Muscle of leg (tissue), 11 donors: Measurements from ENCODE around the gene PPP1R13B. TPM values are rescaled to one million over a fixed set of nuclear protein-coding genes. Genes with fewer than 3 reads are reported as not detected.
A peak's percentile ranks its signal among the peaks of the same experiment; 100 is the strongest.
"Not testable (repeated sequence)": the region's sequence is repeated elsewhere in the genome, so short reads cannot be mapped to it uniquely, and the experiment has no call there.

Experiments used
- DNase-seq: peaks from one replicate; pipeline ENCODE4 v3.0.0; 2013
- H3K27ac ChIP-seq: one replicate; pipeline ENCODE4 v1.5.1; 2013; ENCODE audit warnings: mild to moderate bottlenecking, low read length, control low read depth
- H3K27me3 ChIP-seq: one replicate; pipeline ENCODE4 v1.6.1; 2013; ENCODE audit warnings: low read length; ENCODE audit not compliant: control insufficient read depth, insufficient read depth
- H3K36me3 ChIP-seq: one replicate; pipeline ENCODE4 v1.6.1; 2013; ENCODE audit warnings: low read length; ENCODE audit not compliant: control insufficient read depth, insufficient read depth
- H3K4me1 ChIP-seq: one replicate; pipeline ENCODE4 v1.6.1; 2013; ENCODE audit warnings: low read length; ENCODE audit not compliant: control insufficient read depth, insufficient read depth
- H3K4me3 ChIP-seq: one replicate; pipeline ENCODE4 v1.5.1; 2013; ENCODE audit warnings: low read length, control low read depth
- H3K9me3 ChIP-seq: replicated peaks from 2 replicates; pipeline ENCODE4 v1.6.1; 2013; ENCODE audit warnings: low read depth, low read length; ENCODE audit not compliant: control insufficient read depth
- WGBS: methylation state at CpG from one replicate; pipeline ENCODE4 v1.1.5; 2013; ENCODE audit warnings: missing lambda C conversion rate; ENCODE audit not compliant: insufficient coverage; 5-methylcytosine and 5-hydroxymethylcytosine counted together
- polyA plus RNA-seq, 8 donors: library from polyadenylated mRNA; unstranded; fragments of 120-200 nt; gene quantifications; one replicate each; pipeline versions ENCODE4 v1.2.1 to v1.2.3, GENCODE V29; 2013; ENCODE audit warnings: inconsistent platforms in 1 of 8, low replicate concordance in 1 of 8; ENCODE audit not compliant: insufficient read length in 8 of 8, insufficient read depth in 1 of 8
- total RNA-seq: library from RNA; stranded (reverse); fragments of 120-200 nt; gene quantifications from one replicate; pipeline ENCODE4 v1.2.4, GENCODE V29; 2013

Gene PPP1R13B
- total and polyA plus RNA-seq, 9 donors = 6.2 to 13.6 (median 9.1) TPM

DNA sequence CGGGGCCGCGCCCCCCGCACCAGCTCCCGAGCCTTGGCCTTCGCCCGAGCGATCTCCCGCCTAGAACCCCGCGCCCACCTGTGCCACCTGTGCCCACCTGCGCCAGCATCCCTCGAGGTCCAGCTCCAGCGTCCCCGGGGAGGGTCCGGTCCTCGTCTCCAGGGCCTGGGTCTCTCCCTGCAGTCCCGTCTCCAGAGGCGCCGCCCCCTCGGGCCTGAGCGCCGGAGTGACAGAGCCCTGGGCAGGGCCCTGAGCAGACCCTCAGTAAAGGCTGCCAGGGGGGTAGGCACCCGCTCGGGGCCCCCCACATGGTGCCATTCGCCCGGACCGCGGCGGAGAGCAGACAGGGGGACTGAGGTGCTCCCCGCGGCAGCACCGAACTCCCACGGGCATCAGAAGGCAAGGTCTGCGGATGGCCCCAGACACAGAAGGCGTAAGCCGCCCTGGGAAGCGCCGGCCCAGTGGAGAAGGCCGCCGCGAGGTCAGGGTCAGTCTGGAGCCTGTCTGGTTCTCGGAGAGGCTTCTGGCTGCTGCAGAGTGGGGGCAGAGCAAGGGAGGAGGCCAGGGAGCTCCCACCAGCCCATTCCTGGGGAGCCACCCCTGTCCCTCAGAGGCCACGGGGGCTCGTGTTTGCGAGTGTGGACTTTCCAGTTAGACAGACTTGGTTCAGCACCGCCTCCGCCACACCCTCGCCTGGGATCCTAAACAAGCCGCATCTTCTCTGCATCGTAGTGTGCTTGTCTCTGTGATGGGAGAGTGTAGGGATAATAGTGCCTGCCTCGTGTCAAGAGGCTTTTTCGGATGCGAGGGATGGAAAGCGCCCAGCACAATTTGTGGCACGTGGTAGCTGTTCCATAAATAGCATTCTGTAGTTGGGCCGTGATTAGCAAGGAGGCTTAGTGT is 1.1 kb upstream of the PPP1R13B start:
- Histone ChIP-seq H3K27me3 (peaks cover 17% of the 10 kb centered on the region), H3K4me1 (peaks cover 12% of the 10 kb centered on the region)

DNA sequence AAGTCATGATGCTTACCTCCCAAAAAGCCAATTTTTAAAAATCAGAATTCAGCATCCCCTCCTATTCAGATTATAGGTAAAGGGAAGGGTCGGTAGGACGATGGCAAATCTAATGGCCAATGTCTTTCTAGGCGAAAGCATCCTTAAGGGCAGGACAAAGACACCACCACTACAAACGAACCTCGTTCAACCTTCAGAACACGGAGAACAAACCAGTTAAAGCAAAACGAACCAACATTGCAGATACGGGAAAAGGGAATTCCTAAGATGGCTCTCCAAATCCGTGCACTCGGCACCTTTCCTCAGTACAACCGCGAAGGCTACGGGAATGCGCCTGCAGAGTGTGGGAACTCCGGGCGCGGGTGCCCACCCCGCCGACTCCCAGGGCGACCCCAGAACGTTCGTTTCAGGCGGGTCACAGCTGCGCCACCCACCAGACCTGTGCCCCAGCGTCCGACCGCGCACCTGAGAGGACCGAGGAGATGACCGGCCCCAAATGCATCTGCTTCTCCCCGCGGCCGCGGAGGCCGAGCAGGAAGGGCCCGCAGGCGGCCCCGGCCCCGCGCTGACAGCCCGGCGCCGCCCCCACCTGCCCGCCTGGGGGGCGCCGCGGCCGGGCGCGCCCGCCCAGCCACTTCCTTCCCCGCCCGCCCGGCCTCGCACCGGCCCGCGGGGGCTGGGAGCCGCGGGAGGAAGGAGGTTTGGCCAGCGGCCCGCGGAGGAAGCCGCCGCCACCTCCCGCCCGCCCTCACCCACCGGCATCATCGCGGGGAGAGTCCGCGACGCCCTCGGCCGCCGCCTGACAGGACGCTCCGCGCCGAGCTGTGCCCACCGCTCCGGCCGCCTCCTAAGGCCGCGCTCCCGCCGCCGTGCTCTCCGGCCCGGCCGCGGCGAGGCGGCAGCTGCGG is 578 bp downstream of the PPP1R13B start:
- 0% methylated on average over 80 of the region's 95 CpGs for WGBS
- Histone ChIP-seq H3K36me3 (no peaks in the 10 kb centered on the region), H3K27me3 (peaks cover 17% of the 10 kb centered on the region), H3K27ac (peak overlapping the region; percentile 7), H3K4me1 (peaks cover 12% of the 10 kb centered on the region), H3K9me3 (no peaks in the 10 kb centered on the region), H3K4me3 (peak overlapping the region; percentile 51)
- DNase-seq = peak; percentile 43

More for the DNA sequence above, 1.1 kb upstream of the PPP1R13B start:
- Histone ChIP-seq H3K4me3 (peak overlapping the region; percentile 35), H3K9me3 (no peaks in the 10 kb centered on the region), H3K27ac (no peak overlapping the region), H3K36me3 (no peaks in the 10 kb centered on the region)
- WGBS = 8% methylated on average over 48 of the region's 57 CpGs
- DNase-seq = no peak

DNA sequence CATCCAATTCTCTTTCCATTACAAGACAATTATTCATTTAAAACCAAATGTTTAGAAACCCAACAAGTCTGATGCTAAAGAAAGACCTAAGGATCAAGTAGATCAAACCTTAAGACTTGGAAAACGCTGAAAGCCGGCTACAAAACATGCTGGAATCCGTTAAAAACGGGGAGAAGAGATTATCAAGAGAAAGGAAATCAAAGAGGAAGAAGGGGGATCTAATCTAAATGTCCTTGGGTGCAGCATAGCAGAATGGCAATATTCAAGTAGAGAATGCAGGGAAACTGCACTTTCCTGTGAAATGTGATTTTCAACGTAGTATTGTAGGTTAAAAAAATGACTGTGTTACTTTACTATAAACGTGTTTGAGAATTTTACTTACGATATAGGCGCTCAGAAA is 1.3 kb downstream of the PPP1R13B start:
- H3K36me3 ChIP-seq = no peaks in the 10 kb centered on the region
- peak overlapping the region; percentile 51 for H3K4me3 ChIP-seq
- DNase-seq = no peak
- H3K9me3 ChIP-seq = no peaks in the 10 kb centered on the region
- peaks cover 12% of the 10 kb centered on the region for H3K4me1 ChIP-seq
- 54% methylated on average over 4 of the region's 8 CpGs for WGBS
- no peak overlapping the region for H3K27ac ChIP-seq
- H3K27me3 ChIP-seq = peaks cover 17% of the 10 kb centered on the region

DNA sequence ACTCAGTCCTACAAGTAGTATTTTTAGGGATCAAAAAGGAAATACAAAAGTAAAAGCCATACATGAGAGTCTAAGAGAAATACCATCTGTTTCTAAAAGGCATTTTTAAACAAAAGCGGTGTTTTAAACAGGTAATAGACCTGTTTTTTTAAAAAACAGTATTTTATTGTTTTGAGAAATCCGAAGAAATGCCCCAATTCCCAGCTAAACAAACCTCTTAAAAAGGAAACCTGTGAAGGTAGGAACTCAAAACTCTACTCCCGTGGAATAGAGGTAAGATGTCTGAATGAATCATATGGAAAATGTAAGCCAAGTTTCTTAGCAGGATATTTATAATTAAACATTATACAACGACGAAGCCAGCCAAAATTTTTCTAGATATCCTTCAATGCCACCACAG is 2.0 kb downstream of the PPP1R13B start:
- H3K27me3 ChIP-seq = peaks cover 14% of the 10 kb centered on the region

GRCh38 chr14:103841265-103841664 is 6.1 kb downstream of the PPP1R13B start:
- not testable (repeated sequence) for DNase-seq, H3K27me3 ChIP-seq, H3K9me3 ChIP-seq, H3K4me1 ChIP-seq, H3K4me3 ChIP-seq, H3K27ac ChIP-seq, H3K36me3 ChIP-seq
- WGBS = 100% methylated on average over 3 of the region's 12 CpGs

More for the DNA sequence above, 2.0 kb downstream of the PPP1R13B start:
- Histone ChIP-seq H3K36me3 (no peaks in the 10 kb centered on the region), H3K4me3 (no peak overlapping the region), H3K27ac (no peak overlapping the region), H3K4me1 (peaks cover 12% of the 10 kb centered on the region), H3K9me3 (no peaks in the 10 kb centered on the region)
- no CpG with 5 or more reads among the region's 5 CpGs for WGBS
- no peak for DNase-seq

GRCh38 chr14:103840014-103840413 is 7.4 kb downstream of the PPP1R13B start:
- Histone ChIP-seq H3K9me3 (no peaks in the 10 kb centered on the region), H3K4me1 (no peaks in the 10 kb centered on the region), H3K27me3 (peaks cover 6% of the 10 kb centered on the region), H3K36me3 (no peaks in the 10 kb centered on the region), H3K4me3 (no peak overlapping the region), H3K27ac (no peak overlapping the region)
- no peak for DNase-seq
- no CpG with 5 or more reads among the region's 2 CpGs for WGBS

DNA sequence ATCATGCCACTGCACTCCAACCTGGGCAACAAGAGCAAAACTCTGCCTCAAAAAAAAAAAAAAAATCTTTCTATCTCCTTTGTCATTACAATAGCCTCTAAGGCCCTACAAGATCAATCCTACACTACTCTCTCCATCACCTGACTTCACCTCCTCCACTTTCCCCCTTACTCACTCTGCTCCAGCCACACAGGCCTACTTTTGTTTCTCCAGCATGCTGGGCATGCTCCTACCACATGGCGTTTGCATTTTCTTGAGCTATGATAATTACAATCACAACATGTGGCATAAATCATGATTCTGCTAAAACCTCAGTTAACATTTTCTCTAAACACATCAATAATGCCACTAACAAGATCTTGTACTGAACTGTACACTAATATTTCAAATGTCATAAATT is 7.8 kb downstream of the PPP1R13B start:
- Histone ChIP-seq H3K27me3 (peaks cover 4% of the 10 kb centered on the region), H3K4me3 (no peak overlapping the region), H3K9me3 (no peaks in the 10 kb centered on the region), H3K36me3 (no peaks in the 10 kb centered on the region), H3K4me1 (no peaks in the 10 kb centered on the region), H3K27ac (no peak overlapping the region)
- WGBS = 80% methylated on average over 1 of the region's 1 CpG
- DNase-seq = no peak

DNA sequence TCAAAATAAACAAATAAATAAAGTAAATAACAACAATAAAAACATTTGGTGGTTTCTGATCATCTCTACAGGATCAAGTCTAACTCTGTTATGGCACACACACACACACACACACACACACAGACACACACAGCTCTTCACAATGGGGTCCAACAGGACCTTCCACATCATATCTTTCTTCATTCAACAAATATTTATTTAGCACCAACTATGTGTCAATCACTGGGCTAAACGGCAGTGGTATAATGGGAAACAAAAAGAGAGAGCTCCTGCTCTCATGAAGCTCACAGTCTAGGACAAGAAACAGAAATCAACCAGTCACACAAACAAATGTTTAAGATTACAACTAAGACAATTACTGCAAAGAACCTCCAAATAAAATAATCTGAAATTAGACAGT is 9.3 kb downstream of the PPP1R13B start:
- Histone ChIP-seq H3K36me3 (no peaks in the 10 kb centered on the region), H3K4me3 (no peak overlapping the region), H3K27me3 (no peaks in the 10 kb centered on the region), H3K4me1 (no peaks in the 10 kb centered on the region), H3K9me3 (no peaks in the 10 kb centered on the region), H3K27ac (no peak overlapping the region)
- no peak for DNase-seq
- no CpG with 5 or more reads among the region's 1 CpG for WGBS

DNA sequence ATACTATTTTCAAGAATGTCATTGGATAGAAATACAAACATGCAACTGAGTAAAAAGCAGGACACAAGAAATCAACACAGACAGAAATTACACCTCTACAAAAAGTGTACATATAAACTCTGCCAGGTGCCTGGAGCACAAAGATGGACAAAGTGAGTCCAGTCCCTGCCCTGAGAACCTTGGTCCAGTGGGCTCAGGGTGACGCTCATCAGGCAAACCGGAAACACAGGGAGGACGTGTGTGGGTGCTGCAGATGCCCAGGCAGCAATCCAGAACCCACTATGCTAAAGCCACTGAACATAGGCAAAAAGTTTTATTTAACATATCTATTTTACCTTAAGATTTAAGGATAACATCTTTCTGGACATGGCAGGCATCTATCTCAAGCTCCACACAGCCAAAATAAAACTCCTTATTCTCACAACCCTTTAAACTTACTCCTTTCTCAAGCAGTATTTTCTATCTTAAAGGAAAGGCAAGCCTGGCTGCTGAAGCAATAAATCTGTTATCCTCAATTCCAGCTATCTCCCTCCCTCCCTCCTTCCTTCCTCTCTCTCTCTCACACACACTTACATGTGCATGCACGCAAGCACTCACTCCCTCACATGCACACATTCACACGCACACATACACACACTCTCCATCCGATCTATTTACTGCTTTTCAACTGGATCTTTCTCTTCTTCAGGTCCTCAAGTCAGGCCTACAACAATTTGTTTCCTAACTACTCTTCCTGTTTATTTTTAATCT is 10.2 kb downstream of the PPP1R13B start:
- Histone ChIP-seq H3K36me3 (no peaks in the 10 kb centered on the region), H3K4me3 (no peak overlapping the region), H3K4me1 (no peaks in the 10 kb centered on the region), H3K27me3 (no peaks in the 10 kb centered on the region), H3K9me3 (no peaks in the 10 kb centered on the region), H3K27ac (no peak overlapping the region)
- no peak for DNase-seq
- WGBS = 39% methylated on average over 4 of the region's 6 CpGs
